Measurements from ENCODE around the gene GARRE1. TPM values are rescaled to one million over a fixed set of nuclear protein-coding genes. Genes with fewer than 3 reads are reported as not detected.

The GARRE1 gene
- total and polyA plus RNA-seq, 2 of the 4 experiments (the other 2 are of a cell fraction) = 13.8 to 16.9 TPM

DNA sequence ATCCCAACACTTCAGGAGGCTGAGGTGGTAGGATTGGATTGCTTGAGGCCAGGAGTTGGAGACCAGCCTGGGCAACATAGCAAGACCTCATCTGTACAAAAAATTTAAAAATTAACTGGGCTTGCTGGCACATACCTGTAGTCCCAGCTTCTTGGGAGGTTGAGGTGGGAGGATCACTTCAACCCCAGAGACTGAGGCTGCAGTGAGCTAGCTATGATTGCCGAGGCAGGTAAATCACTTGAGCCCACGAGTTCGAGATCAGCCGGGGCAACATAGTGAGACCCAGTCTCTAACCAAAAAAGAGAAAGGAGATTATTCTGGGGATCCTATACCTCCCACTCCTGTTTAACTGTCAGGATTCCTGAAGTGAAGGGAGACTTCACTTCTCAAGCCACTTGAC lies 16.4 kb upstream of the GARRE1 start:
- H3K56ac ChIP-seq (ENCODE audit: extremely low read depth, insufficient read depth, low read length) = no peak overlapping the region
- no peak overlapping the region; the same call in 1 of the 2 replicates for H4K91ac ChIP-seq (ENCODE audit: insufficient read depth, low read depth, low read length)
- no peak overlapping the region for H3K9ac ChIP-seq (ENCODE audit: low read depth, low read length)
- H2AK5ac ChIP-seq (ENCODE audit: low read depth, low read length) = 0 out of 2 replicates have a peak overlapping the region, but pooled peaks have one; percentile 1
- H2BK120ac ChIP-seq (ENCODE audit: low read depth, low read length) = no peak overlapping the region
- no peak overlapping the region for H4K8ac ChIP-seq (ENCODE audit: low read depth in 2 of 2, low read length in 2 of 2)
- TF ChIP-seq POLR2A (IDR thresholded peaks at IDR 0.05; ENCODE audit: low read depth, low read length) = no peak
- H3K79me1 ChIP-seq (ENCODE audit: low read depth in 1 of 2, low read length in 2 of 2) = peaks cover 9 to 32% of the 10 kb centered on the region in 2 experiments; a peak in 2 of 4 replicates
- intact Hi-C loops (cut with micrococcal nuclease) (no loop called here), dilution Hi-C loops (cut with HindIII; ENCODE audit: low sequenced_read_pairs, unreplicated experiment) (no loop called here), in situ Hi-C loops (cut with MboI; ENCODE audit: low sequenced_read_pairs) (loop anchor here (10.0 kb wide), 1 partner anchor 97 kb away; no protein-coding TSS in a partner anchor)
- ATAC-seq (ENCODE audit: low read depth) (no peak), DNase-seq (no peak)
- H3K4me3 ChIP-seq (ENCODE audit: insufficient read depth, low read depth, low read length) = no peak overlapping the region
- H2AFZ ChIP-seq (replicated peaks; ENCODE audit: low read length, poor library complexity) = no peak overlapping the region
- H2BK15ac ChIP-seq (ENCODE audit: low read depth, low read length) = no peak overlapping the region; the same call in 2 of the 3 replicates
- H3K27me3 ChIP-seq (ENCODE audit: control insufficient read depth, insufficient read depth, low read length) = no peaks in the 10 kb centered on the region
- H3K4ac ChIP-seq (ENCODE audit: low read depth, low read length) = no peak overlapping the region
- H3K4me1 ChIP-seq (ENCODE audit: control insufficient read depth, insufficient read depth, low read length) = peaks cover 14% of the 10 kb centered on the region
- POLR2A ChIA-PET (ENCODE audit: unreplicated experiment) = no interaction called here
- H3K9me1 ChIP-seq (ENCODE audit: insufficient read depth, low read length) = peaks cover 15% of the 10 kb centered on the region
- WGBS, 2 experiments (ENCODE audit: extremely low coverage in 2 of 2, insufficient read length in 1 of 2) = no CpG with 5 or more reads among the region's 4 CpGs
- H3K36me3 ChIP-seq (ENCODE audit: control insufficient read depth, insufficient read depth, low read length) = no peaks in the 10 kb centered on the region
- CTCF ChIA-PET = no interaction called here
- no peaks in the 10 kb centered on the region for H3K9me3 ChIP-seq (ENCODE audit: control insufficient read depth, insufficient read depth, low read length)
- no peak overlapping the region for H2AK9ac ChIP-seq (replicated peaks; ENCODE audit: low read depth, low read length, poor library complexity)
- BruUV-seq (replicated peaks) = no TSS peak
- no peak overlapping the region for H3K4me2 ChIP-seq (ENCODE audit: low read depth, low read length)
- H2BK20ac ChIP-seq (ENCODE audit: low read depth, low read length) = no peak overlapping the region
- no peak overlapping the region for H2BK5ac ChIP-seq (ENCODE audit: low read depth, low read length, poor library complexity, severe bottlenecking)
- H4K20me1 ChIP-seq (ENCODE audit: insufficient read depth, low read length) = peaks cover 15% of the 10 kb centered on the region
- H3K27ac ChIP-seq (ENCODE audit: insufficient read depth, low read length) = no peak overlapping the region
- H3K23ac ChIP-seq (ENCODE audit: low read depth, low read length) = no peak overlapping the region
- no peak overlapping the region for H4K5ac ChIP-seq (ENCODE audit: low read depth, low read length)
- H3K14ac ChIP-seq (replicated peaks; ENCODE audit: low read depth, low read length) = no peak overlapping the region
- no peak overlapping the region for H3K18ac ChIP-seq (ENCODE audit: low read depth, low read length)

Measured in IMR-90 (cell line).